Heart left ventricle (tissue), 13 donors: ENCODE measurements around the gene PRKN.

Experiments
- POLR2A ChIP-seq, 2 donors: fragments of 450-650 bp; IDR thresholded peaks; one replicate each; pipeline ENCODE4 v1.6.1; 2017; ENCODE audit warnings: antibody characterized with exemption in 2 of 2, mild to moderate bottlenecking in 2 of 2, moderate library complexity in 2 of 2
- TF ChIP-seq, protein P1 (sequence below), 12 donors: fragments of 200-600 bp; sonication (generic) in 4 of 12; IDR thresholded peaks; one replicate each; pipeline versions ENCODE4 v1.5.0 to v1.8.0; 2018 to 2022; ENCODE audit warnings: antibody characterized with exemption in 12 of 12, mild to moderate bottlenecking in 5 of 12
- donor health status: ischemic (EF 13 %, LVEDD 7.1; RV severe dilation, severe dysfunction).
- donor health status: DM: no; HTN: yes; CAD: no.
- donor health status: DM: no; HTN: no; CAD: no.
- donor health status: ischemic (EF 25% LVEDD 6.9; RV normal size, moderate dysfunction).
- donor health status: ischemic (EF 25% LVEDD 5.7; RV mildly dilated, moderate dysfunction).
- donor health status: ischemic (EF 35%, LVEDD 5.7; RV mildly dilated, moderate dysfunction).
- donor health status: nonischemic (EF 11% LVEDD 7.7; RV severe dilation, severe dysfunction).
- donor health status: DM: yes; HTN: yes; CAD: no.
- donor health status: PGD.
- donor health status: ischemic (EF 29% LVEDD 5.4; RV normal size, mild dysfunction).
- donor health status: nonischemic (EF 23%, LVEDD 6.1; RV moderate dilation, normal function).

DNA sequence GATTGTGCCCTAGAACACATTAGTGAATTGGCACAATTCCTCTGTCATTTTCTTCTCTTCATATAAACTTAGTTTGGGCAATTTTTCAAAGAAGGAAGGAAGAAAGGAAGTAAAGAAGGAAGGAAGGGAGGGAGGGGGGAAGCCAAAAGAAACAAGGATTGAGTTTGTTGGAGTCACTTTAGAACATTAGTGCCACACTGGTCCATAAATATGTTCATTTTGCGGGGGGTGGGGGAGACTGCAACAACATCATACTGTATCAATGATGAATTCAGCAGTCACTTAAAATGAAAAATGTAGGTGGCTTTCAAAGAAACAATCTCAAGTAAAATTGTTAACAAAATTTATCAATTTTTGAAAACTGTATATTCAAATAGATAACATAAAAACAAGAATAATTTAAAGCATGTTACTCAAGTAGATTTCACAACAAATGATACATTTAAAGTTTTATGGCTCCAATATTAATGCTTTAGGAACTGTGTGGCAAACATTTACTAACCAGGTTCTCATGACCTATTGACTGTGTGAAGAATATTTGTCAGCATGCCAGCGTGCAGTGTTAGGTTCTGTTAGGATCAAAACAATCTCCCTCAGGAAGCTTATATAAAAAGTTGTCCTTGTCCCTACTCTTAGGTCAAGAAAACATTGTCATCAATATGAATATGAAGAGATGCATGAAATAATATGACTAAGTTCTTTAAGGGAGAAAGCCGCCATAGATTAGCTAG, 1245.6 kb downstream of the PRKN start:
- TF ChIP-seq, protein P1, sequence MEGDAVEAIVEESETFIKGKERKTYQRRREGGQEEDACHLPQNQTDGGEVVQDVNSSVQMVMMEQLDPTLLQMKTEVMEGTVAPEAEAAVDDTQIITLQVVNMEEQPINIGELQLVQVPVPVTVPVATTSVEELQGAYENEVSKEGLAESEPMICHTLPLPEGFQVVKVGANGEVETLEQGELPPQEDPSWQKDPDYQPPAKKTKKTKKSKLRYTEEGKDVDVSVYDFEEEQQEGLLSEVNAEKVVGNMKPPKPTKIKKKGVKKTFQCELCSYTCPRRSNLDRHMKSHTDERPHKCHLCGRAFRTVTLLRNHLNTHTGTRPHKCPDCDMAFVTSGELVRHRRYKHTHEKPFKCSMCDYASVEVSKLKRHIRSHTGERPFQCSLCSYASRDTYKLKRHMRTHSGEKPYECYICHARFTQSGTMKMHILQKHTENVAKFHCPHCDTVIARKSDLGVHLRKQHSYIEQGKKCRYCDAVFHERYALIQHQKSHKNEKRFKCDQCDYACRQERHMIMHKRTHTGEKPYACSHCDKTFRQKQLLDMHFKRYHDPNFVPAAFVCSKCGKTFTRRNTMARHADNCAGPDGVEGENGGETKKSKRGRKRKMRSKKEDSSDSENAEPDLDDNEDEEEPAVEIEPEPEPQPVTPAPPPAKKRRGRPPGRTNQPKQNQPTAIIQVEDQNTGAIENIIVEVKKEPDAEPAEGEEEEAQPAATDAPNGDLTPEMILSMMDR (IDR thresholded peaks at IDR 0.05), result no peak
- TF ChIP-seq POLR2A (IDR thresholded peaks at IDR 0.05), result no peak
